Upper lobe of left lung (tissue), 4 donors: ENCODE data around the gene TMPRSS2.
"Not testable (repeated sequence)": the region's sequence is repeated elsewhere in the genome, so short reads cannot be mapped to it uniquely, and the experiment has no call there.

Experiments
- CTCF ChIP-seq, 6 experiments: fragments of 450-650 bp in 4 of 6; fragments of 200-600 bp in 2 of 6; sonication (generic) in 2 of 6; IDR thresholded peaks; one replicate each; pipeline ENCODE4 v1.5.1; 2016 to 2019; ENCODE audit warnings: antibody characterized with exemption in 6 of 6
- POLR2A ChIP-seq, 4 donors: fragments of 450-650 bp; IDR thresholded peaks; one replicate each; pipeline ENCODE4 v1.5.1; 2016 to 2017; ENCODE audit warnings: antibody characterized with exemption in 4 of 4, mild to moderate bottlenecking in 2 of 4

- not testable (repeated sequence) for TF ChIP-seq POLR2A, CTCF (IDR thresholded peaks at IDR 0.05)
Measured at GRCh38 chr21:41420998-41421397, 87.0 kb downstream of the TMPRSS2 start.
